Measurements from ENCODE around the gene C10orf67.
"Not testable (repeated sequence)": the region's sequence is repeated elsewhere in the genome, so short reads cannot be mapped to it uniquely, and the experiment has no call there.

DNA sequence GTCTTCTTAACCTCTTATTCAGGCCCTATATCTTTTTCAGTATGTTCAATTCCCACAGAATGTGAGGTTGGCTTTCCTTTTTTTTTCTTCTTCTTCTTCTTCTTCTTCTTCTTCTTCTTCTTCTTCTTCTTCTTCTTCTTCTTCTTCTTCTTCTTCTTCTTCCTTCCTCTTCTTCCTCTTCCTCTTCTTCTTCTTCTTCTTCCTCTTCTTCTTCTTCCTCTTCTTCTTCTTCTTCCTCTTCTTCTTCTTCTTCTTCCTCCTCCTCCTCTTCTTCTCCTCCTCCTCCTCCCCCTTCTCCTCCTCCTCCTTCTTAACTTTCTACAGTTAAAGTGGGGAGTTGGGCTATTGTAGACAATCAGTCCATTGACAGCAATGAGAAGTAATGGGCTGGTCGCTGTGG is 6.1 kb upstream of the C10orf67 start:
- TF ChIP-seq, protein P1, sequence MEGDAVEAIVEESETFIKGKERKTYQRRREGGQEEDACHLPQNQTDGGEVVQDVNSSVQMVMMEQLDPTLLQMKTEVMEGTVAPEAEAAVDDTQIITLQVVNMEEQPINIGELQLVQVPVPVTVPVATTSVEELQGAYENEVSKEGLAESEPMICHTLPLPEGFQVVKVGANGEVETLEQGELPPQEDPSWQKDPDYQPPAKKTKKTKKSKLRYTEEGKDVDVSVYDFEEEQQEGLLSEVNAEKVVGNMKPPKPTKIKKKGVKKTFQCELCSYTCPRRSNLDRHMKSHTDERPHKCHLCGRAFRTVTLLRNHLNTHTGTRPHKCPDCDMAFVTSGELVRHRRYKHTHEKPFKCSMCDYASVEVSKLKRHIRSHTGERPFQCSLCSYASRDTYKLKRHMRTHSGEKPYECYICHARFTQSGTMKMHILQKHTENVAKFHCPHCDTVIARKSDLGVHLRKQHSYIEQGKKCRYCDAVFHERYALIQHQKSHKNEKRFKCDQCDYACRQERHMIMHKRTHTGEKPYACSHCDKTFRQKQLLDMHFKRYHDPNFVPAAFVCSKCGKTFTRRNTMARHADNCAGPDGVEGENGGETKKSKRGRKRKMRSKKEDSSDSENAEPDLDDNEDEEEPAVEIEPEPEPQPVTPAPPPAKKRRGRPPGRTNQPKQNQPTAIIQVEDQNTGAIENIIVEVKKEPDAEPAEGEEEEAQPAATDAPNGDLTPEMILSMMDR (conservative IDR thresholded peaks at IDR 0.05 in 1 of 2, IDR thresholded peaks at IDR 0.05 in 1 of 2; ENCODE audit: extremely low read depth in 1 of 2, insufficient read depth in 1 of 2, low read depth in 1 of 2, low read length in 2 of 2) = not testable (repeated sequence)
- TF ChIP-seq EZH2 (IDR thresholded peaks at IDR 0.05; ENCODE audit: borderline replicate concordance, low read length) = not testable (repeated sequence)

Measured in mammary epithelial cell (primary cell).